GM12801 (cell line): ENCODE measurements around the gene HIF1A.

ENCODE experiments used
- TF ChIP-seq, protein P1 (sequence below): IDR thresholded peaks from one replicate; pipeline ENCODE4 v1.5.1; 2011; ENCODE audit warnings: control low read depth; ENCODE audit not compliant: insufficient read length; ENCODE audit errors: extremely low read depth

Gene HIF1A

GRCh38 chr14:61713724-61714437 is 18.6 kb downstream of the HIF1A start:
- TF ChIP-seq, protein P1, sequence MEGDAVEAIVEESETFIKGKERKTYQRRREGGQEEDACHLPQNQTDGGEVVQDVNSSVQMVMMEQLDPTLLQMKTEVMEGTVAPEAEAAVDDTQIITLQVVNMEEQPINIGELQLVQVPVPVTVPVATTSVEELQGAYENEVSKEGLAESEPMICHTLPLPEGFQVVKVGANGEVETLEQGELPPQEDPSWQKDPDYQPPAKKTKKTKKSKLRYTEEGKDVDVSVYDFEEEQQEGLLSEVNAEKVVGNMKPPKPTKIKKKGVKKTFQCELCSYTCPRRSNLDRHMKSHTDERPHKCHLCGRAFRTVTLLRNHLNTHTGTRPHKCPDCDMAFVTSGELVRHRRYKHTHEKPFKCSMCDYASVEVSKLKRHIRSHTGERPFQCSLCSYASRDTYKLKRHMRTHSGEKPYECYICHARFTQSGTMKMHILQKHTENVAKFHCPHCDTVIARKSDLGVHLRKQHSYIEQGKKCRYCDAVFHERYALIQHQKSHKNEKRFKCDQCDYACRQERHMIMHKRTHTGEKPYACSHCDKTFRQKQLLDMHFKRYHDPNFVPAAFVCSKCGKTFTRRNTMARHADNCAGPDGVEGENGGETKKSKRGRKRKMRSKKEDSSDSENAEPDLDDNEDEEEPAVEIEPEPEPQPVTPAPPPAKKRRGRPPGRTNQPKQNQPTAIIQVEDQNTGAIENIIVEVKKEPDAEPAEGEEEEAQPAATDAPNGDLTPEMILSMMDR: no peak

DNA sequence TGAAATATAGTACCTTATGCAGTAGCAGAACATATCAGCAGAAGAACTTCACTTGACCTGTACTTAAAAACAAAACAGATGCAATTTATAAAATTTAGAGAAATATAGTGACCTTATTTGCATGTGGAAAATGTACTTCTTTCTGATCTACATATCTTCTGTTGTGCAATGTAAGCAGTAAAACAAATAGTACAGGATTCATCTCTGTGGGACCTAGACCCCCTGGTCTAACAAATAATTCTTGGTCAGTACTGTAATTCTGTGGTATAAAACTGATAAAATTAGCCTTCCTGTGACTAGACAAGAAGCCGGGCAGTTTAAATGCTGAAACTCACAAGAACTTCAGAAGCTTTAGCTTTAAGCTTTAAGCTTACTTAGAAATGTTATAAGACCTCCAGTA is 21.6 kb downstream of the HIF1A start:
- TF ChIP-seq, protein P1: no peak

DNA sequence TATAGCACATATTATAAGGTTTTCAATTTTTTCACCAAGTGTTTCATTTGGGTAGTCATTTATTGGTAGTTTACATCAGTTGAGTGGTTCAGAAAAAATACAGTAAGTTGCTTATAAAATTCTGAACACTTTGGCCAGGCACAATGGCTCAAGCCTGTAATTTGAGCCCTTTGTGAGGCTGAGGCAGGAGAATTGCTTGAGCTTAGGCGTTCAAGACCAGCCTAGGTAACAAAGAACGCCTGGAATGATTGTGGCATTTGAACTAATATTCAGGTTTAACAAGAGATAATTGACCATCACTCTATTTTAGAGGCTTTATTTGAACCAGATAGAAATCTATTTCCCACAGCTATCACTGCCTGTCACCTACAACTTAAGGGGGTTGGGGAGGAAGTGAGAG is 22.7 kb downstream of the HIF1A start:
- TF ChIP-seq, protein P1: no peak

DNA sequence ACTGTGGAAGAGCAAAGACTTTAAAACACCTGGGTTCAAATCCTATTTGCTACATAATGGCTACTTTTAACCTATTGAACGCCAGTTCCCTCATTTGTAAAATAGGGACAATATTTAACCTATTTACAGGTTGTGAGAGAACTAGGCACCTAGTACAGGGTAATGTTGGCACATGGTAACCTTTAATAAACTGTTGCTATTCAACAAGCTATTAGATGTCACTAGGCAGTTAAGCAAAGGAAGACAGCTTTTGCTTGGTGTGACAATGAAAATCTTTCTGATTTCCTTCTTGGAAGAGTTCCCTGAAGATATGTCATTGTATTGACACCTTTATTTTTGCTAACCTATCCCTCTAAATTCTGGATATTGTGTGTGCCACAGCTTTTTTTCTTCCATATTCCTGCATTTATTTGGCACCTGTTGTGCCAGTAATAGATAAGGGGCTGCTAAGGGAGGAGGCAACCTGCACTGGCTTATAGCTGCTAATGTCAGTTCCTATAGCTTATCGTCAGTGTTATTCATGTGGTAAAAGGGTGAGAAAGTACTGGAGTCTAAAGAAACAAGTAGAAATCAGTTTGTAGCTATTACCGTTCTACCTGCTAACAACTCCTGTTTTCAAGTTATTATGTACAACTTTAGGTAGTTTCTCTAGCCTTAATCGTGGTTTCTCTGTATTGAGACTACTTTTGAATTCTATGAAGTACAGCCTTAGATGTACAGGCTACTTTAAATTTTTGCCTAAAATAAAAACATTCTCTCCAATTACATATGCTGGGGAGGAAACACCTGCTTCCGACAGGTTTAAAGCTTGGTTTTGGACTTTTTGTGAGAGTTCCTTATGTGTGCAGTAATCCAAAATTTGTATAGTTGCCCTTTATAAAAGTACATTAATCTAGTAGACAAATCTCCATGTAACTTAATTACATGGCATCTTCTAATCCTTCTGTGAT is 24.3 kb downstream of the HIF1A start:
- TF ChIP-seq, protein P1: no peak

GRCh38 chr14:61720294-61720661 is 25.0 kb downstream of the HIF1A start:
- TF ChIP-seq, protein P1: no peak

GRCh38 chr14:61720741-61721140 is 25.4 kb downstream of the HIF1A start:
- TF ChIP-seq, protein P1: no peak

DNA sequence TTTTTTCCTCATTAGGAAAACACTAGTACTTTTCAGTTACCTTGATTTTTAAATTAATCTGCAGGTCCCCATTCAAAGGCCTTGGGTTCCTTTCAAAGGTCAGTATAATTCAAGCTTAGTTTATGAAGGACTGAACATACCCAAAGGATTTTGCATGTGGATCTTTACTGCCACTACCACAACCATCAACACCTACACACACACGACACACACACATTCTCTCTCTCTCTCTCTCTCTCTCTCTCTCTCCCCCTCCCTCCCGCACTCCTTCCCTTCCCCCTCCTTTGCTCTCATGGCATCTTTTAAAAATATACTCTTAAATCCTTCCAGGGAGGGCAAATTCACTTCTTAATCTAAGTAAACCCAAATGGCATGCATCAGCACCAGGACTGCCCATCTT is 28.8 kb downstream of the HIF1A start:
- TF ChIP-seq, protein P1: no peak
